SU-DHL-6 (cell line): ENCODE results near the gene TCF7L1.

Experiments
- H2AFZ ChIP-seq: fragments of 200-600 bp; sonication (generic); 2 replicates; pipeline ENCODE4 v1.6.1; 2014; ENCODE audit warnings: low read depth, mild to moderate bottlenecking, moderate library complexity, mixed read lengths, antibody characterized with exemption, low read length; ENCODE audit not compliant: severe bottlenecking
- H3F3A ChIP-seq: fragments of 200-600 bp; shearing (Covaris generic); 2 replicates; pipeline ENCODE4 v1.6.0; 2016; ENCODE audit warnings: antibody characterized with exemption, mild to moderate bottlenecking; ENCODE audit not compliant: insufficient read depth
- H3K27ac ChIP-seq: fragments of 200-600 bp; sonication (generic); 2 replicates; pipeline ENCODE4 v1.5.1; 2016; ENCODE audit warnings: low read depth, mild to moderate bottlenecking, low read length, moderate library complexity, mixed read lengths
- H3K27me3 ChIP-seq: fragments of 200-600 bp; sonication (generic), shearing (Covaris generic); 2 replicates; pipeline ENCODE4 v1.6.0; 2014; ENCODE audit warnings: mild to moderate bottlenecking, low read length
- H3K36me3 ChIP-seq: fragments of 200-600 bp; sonication (generic); 2 replicates; pipeline ENCODE4 v1.6.1; 2014; ENCODE audit warnings: mild to moderate bottlenecking, low read length, mixed read lengths
- H3K4me2 ChIP-seq: fragments of 300-600, 200-600 bp; shearing (Covaris generic), sonication (generic); 2 replicates; pipeline ENCODE4 v1.6.0; 2014; ENCODE audit warnings: low read length, low read depth, mild to moderate bottlenecking; ENCODE audit not compliant: poor library complexity, severe bottlenecking
- H3K4me3 ChIP-seq: fragments of 200-600 bp; sonication (generic); 2 replicates; pipeline ENCODE4 v1.5.1; 2014; ENCODE audit warnings: antibody characterized with exemption, low read length, mild to moderate bottlenecking, mixed read lengths; ENCODE audit not compliant: insufficient read depth, poor library complexity, severe bottlenecking
- H3K79me2 ChIP-seq: fragments of 200-600 bp; sonication (generic); 2 replicates; pipeline ENCODE4 v1.6.1; 2014; ENCODE audit warnings: mild to moderate bottlenecking, low read length, moderate library complexity; ENCODE audit not compliant: insufficient read depth
- H3K9ac ChIP-seq: fragments of 200-600 bp; sonication (generic); 2 replicates; pipeline ENCODE4 v1.7.0; 2014; ENCODE audit warnings: mild to moderate bottlenecking, low read length
- H3K9me2 ChIP-seq: fragments of 200-600 bp; sonication (generic); replicated peaks from 2 replicates; pipeline ENCODE4 v1.6.1; 2014; ENCODE audit warnings: low read length; ENCODE audit not compliant: insufficient read depth
- H3K9me3 ChIP-seq: fragments of 200-600 bp; sonication (generic); 2 replicates; pipeline ENCODE4 v1.6.1; 2014; ENCODE audit warnings: low read length, mixed read lengths; ENCODE audit not compliant: insufficient read depth
- H4K20me1 ChIP-seq: fragments of 200-600 bp; sonication (generic); 2 replicates; pipeline ENCODE4 v1.6.1; 2014; ENCODE audit warnings: low read depth, mild to moderate bottlenecking, antibody characterized with exemption, low read length, moderate library complexity, mixed read lengths
- EZH2phosphoT487 ChIP-seq: fragments of 200-600 bp; sonication (generic), shearing (Covaris generic); conservative IDR thresholded peaks from 2 replicates; pipeline ENCODE4 v1.6.1; 2018; ENCODE audit warnings: mild to moderate bottlenecking, antibody characterized with exemption, low read length, moderate library complexity, mixed read lengths
- TF ChIP-seq, protein P1 (sequence below): fragments of 200-600 bp; sonication (generic); IDR thresholded peaks from one replicate; pipeline ENCODE4 v1.5.1; 2017; ENCODE audit warnings: antibody characterized with exemption, mild to moderate bottlenecking, low read length, moderate library complexity; ENCODE audit not compliant: insufficient read depth, poor library complexity, severe bottlenecking

TCF7L1 gene

DNA sequence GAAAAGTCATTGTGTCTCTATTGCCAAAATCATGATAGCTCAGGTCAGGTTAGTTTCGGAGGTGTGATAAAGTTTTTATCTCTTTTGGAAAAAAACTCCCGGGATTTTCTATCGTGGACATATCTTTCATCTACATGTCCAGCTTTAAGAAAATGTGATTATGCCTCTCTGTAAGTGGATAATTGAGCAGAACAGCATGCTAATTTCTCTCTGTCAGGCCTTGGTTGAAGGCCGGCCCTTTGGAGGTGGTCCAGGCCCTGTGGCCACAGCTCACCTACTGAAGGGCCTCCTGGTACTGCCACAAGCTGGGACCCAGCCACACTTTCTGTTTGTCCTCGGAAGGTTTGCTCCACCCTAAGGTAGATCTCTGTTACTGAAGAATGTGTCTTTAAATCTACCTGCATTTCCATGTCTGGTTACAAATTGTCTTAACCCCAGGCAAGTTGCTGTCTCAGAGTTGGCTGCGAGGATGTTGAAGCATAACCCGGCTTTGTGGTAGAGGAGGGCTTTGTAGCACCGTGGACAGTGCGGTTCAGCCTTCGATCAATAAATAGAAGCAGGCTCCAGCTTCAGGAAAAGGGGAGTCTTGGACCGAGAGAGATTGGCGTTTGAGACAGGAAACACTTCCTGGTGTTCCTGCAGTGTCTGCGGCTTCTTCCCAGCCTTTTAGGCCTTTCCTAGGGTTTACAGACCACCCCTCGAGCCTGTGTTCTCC lies 25.5 kb downstream of the TCF7L1 start:
- Histone ChIP-seq H3K27ac (no peak overlapping the region), H3K79me2 (no peaks in the 10 kb centered on the region), H3K4me3 (no peak overlapping the region), H3K36me3 (no peaks in the 10 kb centered on the region), H3K9ac (no peak overlapping the region), H4K20me1 (no peaks in the 10 kb centered on the region), H3K27me3 (no peaks in the 10 kb centered on the region), H3K9me3 (no peaks in the 10 kb centered on the region), H2AFZ (no peak overlapping the region), H3F3A (no peaks in the 10 kb centered on the region), H3K9me2 (no peaks in the 10 kb centered on the region), H3K4me2 (no peak overlapping the region)
- TF ChIP-seq, protein P1, sequence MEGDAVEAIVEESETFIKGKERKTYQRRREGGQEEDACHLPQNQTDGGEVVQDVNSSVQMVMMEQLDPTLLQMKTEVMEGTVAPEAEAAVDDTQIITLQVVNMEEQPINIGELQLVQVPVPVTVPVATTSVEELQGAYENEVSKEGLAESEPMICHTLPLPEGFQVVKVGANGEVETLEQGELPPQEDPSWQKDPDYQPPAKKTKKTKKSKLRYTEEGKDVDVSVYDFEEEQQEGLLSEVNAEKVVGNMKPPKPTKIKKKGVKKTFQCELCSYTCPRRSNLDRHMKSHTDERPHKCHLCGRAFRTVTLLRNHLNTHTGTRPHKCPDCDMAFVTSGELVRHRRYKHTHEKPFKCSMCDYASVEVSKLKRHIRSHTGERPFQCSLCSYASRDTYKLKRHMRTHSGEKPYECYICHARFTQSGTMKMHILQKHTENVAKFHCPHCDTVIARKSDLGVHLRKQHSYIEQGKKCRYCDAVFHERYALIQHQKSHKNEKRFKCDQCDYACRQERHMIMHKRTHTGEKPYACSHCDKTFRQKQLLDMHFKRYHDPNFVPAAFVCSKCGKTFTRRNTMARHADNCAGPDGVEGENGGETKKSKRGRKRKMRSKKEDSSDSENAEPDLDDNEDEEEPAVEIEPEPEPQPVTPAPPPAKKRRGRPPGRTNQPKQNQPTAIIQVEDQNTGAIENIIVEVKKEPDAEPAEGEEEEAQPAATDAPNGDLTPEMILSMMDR = no peak
- TF ChIP-seq EZH2phosphoT487 = no peak

DNA sequence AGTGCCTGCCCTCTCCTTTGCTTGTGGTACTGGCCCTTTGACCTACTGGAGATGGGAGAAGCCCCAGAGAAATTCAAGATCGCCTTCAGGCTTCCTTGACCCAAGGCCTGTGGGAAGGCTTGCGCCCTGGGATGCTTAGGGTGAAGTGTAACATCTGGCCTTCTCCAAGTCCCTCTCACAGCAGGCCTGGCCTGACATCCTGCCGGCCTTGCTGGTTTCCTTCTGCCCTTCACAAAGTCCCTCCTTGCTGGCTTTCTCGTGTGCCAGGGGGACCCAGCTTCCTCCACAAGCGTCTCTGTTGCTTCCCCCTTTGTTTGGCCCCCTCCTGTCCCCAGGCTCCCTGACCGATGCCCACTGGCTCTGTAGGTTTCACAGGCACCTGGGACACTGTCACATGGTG lies 26.4 kb downstream of the TCF7L1 start:
- no peak overlapping the region for H3K9ac ChIP-seq
- H3K4me2 ChIP-seq = no peak overlapping the region
- H3K9me2 ChIP-seq = no peaks in the 10 kb centered on the region
- no peaks in the 10 kb centered on the region for H3K79me2 ChIP-seq
- H4K20me1 ChIP-seq = no peaks in the 10 kb centered on the region
- no peaks in the 10 kb centered on the region for H3K36me3 ChIP-seq
- H3K27me3 ChIP-seq = no peaks in the 10 kb centered on the region
- no peak overlapping the region for H2AFZ ChIP-seq
- H3K9me3 ChIP-seq = no peaks in the 10 kb centered on the region
- no peak overlapping the region for H3K4me3 ChIP-seq
- no peaks in the 10 kb centered on the region for H3F3A ChIP-seq
- no peak overlapping the region for H3K27ac ChIP-seq
- TF ChIP-seq, protein P1 = no peak
- TF ChIP-seq EZH2phosphoT487 = no peak

GRCh38 chr2:85160966-85161960 lies 28.1 kb downstream of the TCF7L1 start:
- Histone ChIP-seq H3K9ac (no peak overlapping the region), H3K4me2 (no peak overlapping the region), H3K4me3 (no peak overlapping the region), H3K36me3 (no peaks in the 10 kb centered on the region), H3K27me3 (no peaks in the 10 kb centered on the region), H4K20me1 (no peaks in the 10 kb centered on the region), H3K9me3 (no peaks in the 10 kb centered on the region), H3K79me2 (no peaks in the 10 kb centered on the region), H2AFZ (no peak overlapping the region), H3K27ac (no peak overlapping the region), H3F3A (no peaks in the 10 kb centered on the region), H3K9me2 (no peaks in the 10 kb centered on the region)
- TF ChIP-seq, protein P1 = no peak
- no peak for TF ChIP-seq EZH2phosphoT487
